GM21447 (cell line): ENCODE data around the gene TMEM212.
"Not testable (repeated sequence)": the region's sequence is repeated elsewhere in the genome, so short reads cannot be mapped to it uniquely, and the experiment has no call there.

ENCODE experiments used
- ATAC-seq: cut with Tn5 transposase; IDR thresholded peaks from one replicate; pipeline ENCODE4 v1.9.1; 2021; ENCODE audit not compliant: unreplicated experiment

The TMEM212 gene

DNA sequence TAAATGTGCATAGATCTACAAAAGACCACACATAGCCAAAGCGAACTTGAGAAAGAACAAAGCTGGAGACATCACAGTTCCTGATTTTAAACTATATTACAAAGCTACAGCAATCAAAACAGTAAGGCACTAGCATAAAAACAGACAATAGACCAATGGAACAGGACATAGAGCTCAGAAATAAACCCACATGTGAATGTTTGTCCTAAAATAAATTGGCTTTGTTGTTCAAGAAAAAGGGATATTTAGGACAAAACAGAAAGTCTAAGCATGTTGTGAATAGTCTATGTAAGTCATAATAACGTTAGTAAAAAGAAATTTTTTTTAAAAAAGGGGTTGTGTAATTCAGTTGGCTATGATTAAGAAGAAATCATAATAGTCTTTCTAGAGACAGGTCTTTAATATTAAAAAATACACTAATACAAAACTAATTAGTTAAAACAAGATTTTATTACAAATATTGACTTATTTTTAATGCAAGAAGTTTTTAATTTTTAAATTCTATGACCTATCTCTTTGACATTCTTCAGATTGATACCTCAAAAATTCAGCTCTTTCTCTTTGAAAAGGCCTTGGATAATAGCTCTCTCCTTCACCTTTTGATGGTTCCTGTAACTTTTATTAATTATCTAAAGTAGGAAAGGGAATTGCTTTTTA lies 11.6 kb downstream of the TMEM212 start:
- ATAC-seq: no peak

- ATAC-seq: not testable (repeated sequence)
These were observed 15.6 kb downstream of the TMEM212 start for GRCh38 chr3:171858770-171859169.

- no peak for ATAC-seq
These were observed 17.8 kb downstream of the TMEM212 start for GRCh38 chr3:171860830-171861535.

DNA sequence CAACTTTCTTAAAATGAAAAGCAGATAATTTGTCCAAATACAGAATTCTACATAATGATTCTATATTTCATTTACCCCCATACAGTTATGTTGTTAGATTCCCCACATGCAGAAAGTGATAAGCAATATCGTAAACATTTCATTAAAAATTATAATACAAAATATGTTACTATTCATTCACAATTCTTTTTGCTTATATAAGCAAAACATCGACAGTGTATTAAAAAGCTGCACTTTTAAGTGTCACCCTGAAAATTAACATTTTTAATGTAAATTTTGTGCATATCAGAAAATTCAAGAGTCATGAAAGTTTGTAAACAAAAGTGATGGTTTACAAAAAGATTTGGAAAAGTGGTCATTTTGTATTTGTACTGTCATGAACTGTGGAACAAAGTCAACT lies 19.2 kb downstream of the TMEM212 start:
- ATAC-seq: no peak

GRCh38 chr3:171862993-171863521 lies 19.9 kb downstream of the TMEM212 start:
- no peak for ATAC-seq

- no peak for ATAC-seq
These were observed 20.8 kb downstream of the TMEM212 start for GRCh38 chr3:171863920-171864319.

DNA sequence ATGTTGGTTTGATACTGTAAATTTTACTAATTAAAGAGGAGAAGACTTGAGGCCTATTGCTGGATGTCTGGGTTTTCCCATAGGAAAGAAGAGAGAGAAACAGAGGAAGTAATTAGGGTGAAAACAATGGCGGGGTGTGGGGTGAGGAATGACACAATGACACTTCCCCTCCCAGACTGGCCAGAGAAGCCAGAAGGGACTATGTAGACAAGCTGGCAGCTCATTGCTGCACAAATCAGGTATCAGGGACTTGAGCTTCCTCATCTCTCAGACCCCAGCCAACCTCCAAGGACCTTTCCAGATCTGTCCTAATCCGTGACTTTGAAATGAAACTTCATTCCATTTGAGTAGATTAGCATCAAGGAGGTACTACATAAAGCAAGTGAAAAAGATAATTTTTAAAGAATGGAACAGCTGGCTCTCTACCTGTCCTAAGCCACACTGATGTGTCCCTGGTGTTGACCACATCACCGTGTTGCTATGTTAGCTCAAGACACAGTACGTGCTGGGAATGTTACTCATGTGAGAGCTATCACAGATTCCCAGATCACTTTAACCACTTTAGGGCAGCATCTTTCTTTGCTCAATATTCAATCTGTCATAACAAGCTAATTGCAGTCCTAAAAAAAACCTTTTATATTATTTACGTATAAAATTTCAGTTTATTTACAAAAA lies 22.2 kb downstream of the TMEM212 start:
- no peak for ATAC-seq

DNA sequence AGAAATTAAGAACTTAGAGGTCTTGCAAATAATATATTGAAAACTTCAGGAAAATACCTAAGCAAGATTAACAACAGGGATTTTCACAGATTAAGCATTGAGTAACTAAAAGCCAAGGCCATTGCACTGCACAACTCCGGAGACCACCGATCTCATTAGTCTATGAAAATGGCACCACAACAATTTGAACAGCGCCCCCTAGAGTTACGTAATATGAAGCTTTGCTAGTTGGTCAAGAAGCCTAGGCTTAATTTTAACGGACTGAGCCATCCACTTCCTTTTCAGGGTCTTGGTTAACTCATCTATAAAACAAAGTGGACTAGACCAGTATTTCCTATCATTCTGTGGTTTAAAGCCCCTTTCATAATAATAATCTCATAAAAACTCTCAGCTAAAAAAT lies 24.8 kb downstream of the TMEM212 start:
- no peak for ATAC-seq

GRCh38 chr3:171871392-171872274 lies 28.5 kb downstream of the TMEM212 start:
- ATAC-seq: no peak

GRCh38 chr3:171873580-171873979 lies 30.4 kb downstream of the TMEM212 start:
- no peak for ATAC-seq

DNA sequence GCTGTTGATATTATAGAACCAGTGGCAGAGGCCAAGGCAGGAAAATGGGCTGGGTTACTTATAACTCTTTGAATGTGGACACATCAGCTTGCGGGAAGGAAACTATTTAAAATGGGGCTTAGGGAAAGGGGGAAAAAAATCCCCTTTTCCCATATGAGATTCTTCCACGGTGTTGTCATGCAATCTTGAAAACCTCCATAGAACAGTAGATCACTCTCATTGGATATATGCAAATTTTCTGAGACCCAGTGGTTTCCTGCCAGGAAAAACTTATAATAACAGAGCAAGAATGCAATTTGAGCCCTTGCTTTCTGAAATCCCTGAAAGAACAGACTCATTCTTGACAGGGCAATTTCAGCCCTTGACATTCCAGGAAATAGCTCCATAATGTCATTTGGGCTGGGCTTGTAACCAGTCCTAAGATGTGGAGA lies 31.1 kb downstream of the TMEM212 start:
- ATAC-seq: no peak

DNA sequence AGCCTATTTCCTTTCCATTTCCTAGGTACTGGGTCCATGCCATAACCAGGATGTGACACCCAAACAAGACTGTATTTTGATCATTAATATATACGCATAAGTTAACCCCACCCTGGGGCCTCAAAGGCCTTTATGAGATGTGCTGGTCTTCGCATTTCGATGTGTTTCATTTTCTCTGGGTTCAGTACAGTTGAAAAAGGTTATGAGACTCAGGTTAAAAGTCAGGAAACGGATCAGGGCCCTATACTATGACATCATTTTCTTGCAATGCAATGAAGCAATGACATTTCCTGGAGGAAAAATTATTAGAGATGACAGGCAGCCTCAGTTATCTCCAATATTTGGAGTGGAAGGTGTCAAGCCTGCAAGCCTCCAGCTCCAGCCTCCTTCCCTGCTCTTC lies 31.7 kb downstream of the TMEM212 start:
- no peak for ATAC-seq

- ATAC-seq: no peak
These were observed 32.8 kb downstream of the TMEM212 start for GRCh38 chr3:171875923-171876412.

GRCh38 chr3:171876680-171877147 lies 33.6 kb downstream of the TMEM212 start:
- ATAC-seq: no peak

DNA sequence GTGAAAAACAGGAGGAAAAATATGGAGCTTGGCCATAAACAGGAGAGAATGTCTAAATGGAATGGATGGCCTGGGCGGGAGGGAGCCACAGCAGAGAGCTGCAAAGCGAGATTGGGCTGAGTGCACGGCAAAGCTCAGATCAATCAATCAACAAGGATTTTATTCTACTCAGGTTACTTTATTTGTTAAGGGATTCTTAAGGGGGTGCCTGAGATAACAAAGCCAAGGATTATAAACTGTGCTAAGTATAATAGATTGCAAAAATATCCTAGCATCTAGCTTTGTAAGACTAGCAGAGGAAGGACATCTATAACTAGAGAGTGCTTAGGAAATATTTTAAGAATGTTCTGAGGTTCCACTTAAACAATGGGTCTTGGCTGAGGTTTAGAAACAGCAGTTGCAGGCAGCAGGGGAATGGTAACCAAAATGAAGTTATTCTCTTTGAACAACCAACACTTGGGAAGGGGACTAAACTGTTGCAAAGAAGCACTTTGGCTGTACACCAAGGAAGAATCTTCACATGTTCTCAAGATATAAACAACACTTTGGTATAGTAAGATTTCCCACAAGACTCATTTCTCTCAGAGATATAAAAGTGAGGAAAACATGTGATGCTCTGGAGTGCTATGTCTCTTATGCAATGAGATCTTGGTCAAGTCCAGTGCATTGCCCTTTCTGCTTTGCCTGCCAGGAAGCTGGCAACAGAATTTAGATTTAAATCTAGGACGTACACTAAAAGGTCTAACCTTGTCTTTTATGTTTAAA lies 35.5 kb downstream of the TMEM212 start:
- no peak for ATAC-seq

DNA sequence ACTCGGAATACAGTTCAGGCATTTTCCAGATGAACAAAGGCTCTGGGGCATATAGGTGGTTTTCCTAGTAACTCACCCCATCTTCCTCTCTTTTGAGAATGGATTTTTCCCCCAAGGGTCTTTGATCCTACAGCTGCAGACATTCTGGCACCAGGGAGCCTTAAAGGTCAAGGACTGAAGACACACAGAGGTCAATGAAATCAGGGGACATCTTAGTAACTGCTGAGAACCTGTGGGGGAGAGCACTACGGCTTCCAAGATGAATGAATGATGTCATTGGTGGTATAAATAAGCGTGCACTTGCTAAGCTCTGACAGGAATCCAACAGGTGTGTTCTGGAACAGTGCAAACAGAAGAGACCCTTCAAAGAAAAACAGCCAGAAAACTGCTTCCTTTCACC lies 36.3 kb downstream of the TMEM212 start:
- ATAC-seq: no peak

GRCh38 chr3:171880101-171880870 lies 37.1 kb downstream of the TMEM212 start:
- ATAC-seq: no peak

DNA sequence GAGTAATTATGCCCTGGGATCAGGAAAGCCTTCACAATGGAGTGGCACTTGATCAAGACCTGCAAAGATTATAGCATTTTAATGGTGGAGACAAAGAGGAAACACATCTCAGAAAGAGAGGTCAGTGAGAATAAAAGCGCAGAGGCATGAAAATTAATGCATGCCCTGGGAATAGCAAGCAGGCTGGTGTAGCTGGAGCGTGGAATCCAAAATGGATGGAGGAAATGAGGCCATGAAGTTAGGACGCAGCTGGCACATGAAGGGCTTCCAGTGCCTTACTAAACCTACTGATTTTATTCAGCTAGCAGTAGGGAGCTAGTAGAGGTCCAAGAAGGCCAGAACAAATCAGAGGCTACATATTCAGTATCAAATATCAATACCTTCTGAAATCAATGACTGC lies 38.1 kb downstream of the TMEM212 start:
- no peak for ATAC-seq

DNA sequence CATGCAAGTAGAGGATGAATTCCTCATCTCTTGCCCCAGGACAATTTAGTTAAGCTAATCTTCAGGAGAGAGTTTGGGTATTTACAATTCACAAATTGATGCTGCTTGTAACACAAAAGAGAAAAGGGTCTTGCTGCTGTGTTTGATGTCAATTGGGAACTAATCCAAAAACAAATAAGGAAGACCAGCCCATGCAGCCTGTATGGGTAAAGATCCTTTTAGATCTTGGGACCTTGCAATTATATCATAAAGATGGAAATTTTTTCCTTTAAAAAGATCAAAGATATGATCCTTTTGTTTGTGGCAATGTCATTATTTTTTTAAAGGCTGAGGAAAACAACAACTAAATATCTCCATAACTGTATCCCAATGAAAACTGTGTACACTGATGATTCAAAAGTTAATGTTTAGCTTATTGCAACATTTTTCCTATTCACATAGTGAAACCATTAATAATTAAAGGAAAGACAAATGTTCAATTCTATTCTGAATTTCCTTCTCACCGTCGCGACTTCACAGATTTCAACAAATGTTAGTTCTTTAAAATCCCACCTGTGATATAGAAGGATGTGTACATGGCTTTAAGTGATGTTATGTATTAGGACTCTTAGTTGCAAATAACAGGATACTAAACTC lies 40.2 kb downstream of the TMEM212 start:
- ATAC-seq: no peak
